HG03108 (cell line): ENCODE measurements around the gene GMEB2.
"Not testable (repeated sequence)": the region's sequence is repeated elsewhere in the genome, so short reads cannot be mapped to it uniquely, and the experiment has no call there.

Experiments used
- ATAC-seq: cut with Tn5 transposase; IDR thresholded peaks from one replicate; pipeline ENCODE4 v1.9.1; 2021; ENCODE audit warnings: moderate library complexity; ENCODE audit not compliant: unreplicated experiment

GMEB2 gene

DNA sequence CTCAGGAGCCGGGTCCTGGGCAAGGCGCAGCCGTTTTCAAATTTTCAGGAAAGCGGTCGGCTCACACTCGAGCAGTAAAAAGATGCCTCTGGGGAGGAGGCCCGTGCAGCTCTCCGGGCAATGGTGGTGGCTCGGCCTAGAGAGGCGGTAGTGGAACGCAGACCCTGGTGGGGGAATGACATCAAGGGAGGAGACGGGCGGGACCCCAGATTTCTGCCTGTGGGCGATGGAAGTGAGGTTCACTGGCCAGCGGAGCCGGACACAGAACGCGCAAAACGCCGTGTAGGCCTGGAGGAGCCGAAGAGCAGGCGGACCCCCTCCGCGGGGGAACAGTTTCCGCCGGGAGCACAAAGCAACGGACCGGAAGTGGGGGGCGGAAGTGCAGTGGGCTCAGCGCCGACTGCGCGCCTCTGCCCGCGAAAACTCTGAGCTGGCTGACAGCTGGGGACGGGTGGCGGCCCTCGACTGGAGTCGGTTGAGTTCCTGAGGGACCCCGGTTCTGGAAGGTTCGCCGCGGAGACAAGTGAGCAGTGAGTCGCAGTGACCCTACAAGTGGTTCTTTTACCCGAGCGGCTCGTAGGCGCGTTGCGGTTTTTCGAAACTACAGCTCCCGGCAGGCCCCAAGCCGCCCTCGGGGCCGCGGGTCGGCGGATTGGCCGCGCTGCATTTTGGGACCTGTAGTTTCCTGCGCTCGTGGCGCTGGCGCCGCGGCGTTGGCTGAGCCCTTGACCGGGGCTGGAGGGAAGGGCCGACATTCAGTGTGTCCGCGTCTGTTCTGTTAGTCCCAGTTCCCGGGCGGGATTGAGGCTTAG is 31.2 kb upstream of the GMEB2 start, which contains the start of gene RTEL1:
Gene RTEL1, plus strand, starts transcription at position 376 of the 812 bp plus-strand sequence. CDS start 1,091 bp downstream, outside the sequence.
- ATAC-seq = peak; percentile 77

DNA sequence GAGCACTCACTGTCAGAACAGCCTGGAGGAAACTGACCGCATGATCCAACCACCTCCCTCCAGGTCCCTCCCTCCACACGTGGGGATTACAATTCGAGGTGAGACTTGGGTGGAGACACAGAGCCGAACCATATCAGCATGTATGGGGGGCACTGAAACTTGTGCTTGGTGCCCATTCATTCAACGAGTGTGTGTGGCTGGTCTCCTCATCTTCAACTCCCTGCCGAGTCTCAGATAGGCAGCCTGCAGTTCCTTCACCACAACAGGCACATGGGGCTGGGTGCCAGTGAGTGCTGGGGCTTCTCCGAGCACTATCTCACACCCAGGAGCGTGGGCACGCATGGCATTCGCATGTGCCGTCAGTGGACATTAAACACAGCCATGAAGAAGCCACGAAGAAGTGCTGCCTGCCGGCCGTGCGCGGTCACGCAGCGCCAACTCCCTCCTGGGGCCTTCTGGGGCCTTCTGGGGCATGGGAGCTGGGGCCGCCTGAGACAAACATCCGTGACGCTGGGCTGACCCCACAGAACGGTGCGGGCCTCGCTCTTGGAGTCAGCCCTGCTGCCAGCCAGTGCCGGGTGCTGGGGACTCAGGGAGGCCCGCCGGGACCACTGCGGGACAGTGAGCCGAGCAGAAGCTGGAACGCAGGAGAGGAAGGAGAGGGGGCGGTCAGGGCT is 30.5 kb upstream of the GMEB2 start:
- no peak for ATAC-seq

DNA sequence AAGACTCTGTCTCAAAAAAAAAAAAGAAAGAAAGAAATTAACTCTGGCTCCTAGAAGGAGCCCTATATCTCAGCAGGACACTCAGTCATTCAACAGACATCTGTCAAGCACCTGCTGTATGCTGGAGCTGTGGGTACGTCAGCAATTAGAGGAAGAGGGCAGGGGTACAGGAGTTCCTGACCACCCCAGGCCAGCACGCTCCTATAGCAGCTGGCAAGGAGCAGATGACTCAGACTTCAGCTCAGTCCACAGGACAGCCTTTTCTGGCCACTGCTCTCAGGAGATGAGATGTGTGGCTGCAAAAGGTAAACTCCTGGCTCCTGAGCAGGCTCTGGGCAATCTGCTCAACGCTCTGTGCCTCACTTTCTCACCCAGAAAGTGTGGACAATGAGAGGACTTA is 29.6 kb upstream of the GMEB2 start:
- ATAC-seq = no peak

DNA sequence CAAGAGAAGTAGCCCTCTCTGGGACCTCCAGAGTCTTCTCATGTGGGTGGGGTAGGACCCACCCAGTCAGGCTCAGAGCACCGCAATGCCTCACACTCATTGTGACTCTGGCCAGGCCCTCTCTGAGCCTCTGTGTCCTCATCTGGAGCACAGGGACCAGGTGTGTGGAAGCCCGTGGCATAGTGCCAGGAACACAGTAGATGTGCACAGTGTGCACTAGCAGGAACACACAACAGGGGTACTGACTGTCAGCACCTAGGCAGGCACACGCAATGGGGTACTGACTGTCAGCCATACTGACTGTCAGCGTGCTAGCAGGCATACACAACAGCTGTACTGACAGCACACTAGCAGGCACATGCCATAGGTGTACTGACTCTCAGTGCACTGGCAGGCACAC is 28.3 kb upstream of the GMEB2 start:
- no peak for ATAC-seq

DNA sequence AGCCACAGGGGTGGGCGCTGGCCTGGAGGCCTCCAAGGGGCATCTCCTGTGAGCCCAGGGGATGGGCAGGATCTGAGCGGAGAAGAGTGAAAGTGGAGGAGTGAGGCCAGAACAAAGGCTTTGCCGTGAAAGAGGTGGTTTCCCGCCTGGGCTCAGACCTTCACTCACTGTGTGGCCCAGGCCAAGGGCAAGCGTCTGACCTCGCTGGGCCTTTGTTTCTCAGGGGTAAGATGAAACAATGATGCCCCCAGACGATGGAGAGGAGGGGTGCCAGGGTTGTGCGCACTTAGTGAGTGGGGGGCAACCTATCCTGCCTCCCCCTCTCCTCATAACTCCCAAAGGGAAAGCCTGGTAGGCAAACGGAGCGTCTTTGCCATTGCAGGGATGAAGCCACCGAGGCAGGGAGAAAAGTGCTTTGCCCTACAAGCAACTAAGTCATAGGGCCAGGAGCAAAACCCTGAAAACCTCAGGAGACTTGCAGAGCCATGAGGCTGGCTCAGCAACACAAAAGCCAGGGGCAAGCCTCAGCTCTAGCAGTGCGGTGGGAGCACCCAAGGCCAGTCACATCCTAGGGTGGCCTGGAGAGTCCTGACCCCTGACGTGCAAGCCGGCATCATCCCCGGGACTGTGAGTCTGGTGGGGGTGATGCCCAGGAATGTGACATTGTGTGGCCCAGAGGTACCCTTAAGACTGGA is 27.2 kb upstream of the GMEB2 start:
- ATAC-seq = no peak

DNA sequence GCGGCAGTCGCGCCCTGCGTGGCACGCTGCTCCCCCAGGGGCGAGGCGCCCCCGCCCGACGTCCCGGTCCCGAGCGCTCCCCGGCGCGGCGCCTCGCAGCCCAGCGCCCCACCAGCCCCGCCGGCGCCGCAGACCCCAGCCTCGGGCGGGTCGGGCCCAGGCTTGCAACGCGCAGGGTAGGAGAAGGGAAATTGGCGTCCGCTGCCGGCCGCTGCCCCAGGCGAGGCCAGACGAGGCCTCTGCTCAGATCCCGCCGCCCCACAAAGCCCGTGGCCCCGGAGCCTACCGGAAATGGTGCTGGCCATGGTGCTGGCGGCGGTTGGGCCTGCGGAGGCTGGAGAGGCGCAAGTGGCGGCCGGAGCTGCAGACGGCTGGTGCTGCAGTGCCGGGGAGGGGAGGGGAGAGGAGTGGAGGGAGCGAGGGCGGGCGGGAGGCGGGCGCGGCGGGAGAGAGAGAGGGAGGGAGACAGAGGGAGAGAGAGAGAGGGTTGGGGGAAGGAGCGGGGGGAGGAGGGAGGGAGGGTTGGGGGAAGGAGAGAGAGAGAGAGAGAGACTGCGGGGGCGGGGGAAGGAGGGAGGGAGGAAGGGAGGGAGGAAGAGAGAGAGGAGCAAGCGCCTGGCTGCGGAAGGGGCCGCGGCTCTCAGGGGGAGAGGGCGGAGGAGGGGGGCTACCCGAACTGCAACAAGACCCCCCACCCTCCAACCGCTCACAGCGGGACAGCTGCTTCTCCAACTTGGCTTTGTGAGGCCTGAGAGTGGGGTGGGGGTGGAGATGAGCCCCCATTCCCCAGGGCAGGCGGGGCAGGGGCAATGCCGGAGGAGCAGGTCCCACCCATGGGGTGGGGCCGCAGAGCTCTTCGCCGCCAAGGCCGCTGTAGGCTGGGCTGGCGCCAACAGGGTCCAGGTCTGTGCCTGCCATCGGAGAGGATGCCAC is 26.4 kb upstream of the GMEB2 start, which contains the start of gene STMN3:
Gene STMN3, minus strand, starts transcription at position 384 of the 933 bp plus-strand sequence. Its CDS starts 79 bp downstream, at position 305.
- ATAC-seq = no peak

DNA sequence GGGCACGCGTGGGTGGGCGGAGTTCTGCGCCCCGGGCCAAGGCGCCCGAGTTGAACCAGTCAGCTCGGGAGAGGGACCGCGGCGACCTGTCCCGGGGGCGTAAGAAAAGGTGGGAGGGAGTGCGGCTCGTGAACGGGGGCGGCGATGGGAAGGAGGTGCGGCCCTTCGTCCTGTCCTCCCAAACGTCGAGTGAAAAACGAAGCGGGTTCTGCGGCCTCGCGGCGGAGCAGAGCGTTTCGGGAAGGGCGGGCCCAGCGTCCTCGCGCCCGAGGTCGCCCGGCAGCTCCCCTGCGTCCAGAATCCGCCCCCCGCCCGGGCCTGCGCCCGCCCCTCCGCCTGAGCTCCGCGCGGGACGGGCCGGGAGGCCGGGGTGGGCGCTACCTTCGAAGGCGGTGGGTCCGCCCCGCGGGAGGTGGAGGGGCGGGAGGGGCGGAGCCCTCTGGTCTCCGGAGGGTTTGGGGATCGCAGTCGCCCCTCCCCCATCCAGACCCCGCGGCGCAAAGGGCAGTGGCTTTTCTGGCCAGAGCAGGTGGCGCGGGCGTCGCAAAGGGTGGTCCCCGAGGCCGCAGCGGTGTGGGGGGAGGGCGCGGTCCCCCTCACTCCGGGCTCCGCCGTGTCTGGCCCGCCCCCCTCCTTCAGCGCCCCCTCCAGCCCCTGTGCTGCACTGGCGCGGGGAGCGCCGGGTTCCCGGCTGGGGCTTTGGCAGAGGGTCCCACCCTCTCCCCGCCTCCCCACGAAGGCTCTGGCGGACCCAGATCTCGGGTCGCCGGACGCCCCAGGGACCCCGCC is 25.5 kb upstream of the GMEB2 start:
- no peak for ATAC-seq

DNA sequence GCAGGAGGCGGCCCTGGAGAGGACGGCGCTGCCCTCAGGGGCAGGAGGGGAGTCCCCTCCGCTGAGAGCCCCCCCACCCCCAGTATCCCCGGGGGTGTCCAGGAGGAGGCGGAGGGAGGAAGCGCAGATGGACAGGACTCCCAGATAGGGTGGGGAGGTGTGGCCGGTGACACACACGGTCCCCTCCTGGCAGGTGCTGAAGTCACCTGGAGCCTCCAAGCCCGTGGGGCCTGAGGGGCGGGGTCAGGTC is 25.0 kb upstream of the GMEB2 start:
- no peak for ATAC-seq

DNA sequence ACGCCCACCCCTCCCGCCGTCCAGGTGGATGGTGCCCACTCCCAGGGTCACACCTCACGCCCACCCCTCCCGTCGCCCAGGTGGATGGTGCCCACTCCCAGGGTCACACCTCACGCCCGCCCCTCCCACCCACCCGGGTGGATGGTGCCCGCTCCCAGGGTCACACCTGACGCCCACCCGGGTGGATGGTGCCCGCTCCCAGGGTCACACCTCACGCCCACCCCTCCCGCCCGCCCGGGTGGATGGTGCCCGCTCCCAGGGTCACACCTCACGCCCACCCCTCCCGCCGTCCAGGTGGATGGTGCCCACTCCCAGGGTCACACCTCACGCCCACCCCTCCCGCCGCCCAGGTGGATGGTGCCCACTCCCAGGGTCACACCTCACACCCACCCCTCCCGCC is 23.6 kb upstream of the GMEB2 start:
- ATAC-seq = not testable (repeated sequence)

DNA sequence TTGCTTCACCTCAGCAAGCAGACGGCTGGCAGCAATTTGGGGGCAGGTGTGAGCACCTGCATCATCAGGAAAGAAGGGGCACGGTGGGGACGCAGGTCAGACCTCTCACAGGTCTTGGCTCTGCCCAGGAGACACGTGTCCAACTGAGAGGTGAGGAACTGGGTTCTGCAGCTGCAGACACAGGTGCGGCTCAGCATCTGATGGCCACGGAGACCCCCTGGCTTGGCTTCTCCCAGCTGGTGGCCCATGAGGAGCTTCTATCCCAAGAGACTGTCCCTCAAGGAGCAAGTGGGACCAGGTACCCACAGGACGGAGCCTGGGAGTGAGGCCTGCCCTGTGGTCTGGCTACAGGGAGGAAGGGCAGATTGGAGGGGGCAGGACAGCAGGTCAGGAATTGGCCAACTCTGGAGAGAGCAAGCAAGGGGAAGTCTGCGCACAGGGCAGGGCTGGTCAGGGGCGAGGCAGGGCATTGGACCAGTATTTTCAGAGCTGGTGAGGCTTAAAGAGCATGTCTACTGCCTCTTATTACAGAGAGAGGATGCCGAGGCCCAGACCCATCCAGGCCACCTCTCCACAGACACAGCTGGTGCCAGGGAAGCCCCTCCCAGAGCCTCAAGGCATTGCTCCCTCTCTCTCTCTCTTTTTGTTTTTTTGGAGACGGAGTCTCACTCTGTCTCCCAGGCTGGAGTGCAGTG is 22.1 kb upstream of the GMEB2 start:
- no peak for ATAC-seq

DNA sequence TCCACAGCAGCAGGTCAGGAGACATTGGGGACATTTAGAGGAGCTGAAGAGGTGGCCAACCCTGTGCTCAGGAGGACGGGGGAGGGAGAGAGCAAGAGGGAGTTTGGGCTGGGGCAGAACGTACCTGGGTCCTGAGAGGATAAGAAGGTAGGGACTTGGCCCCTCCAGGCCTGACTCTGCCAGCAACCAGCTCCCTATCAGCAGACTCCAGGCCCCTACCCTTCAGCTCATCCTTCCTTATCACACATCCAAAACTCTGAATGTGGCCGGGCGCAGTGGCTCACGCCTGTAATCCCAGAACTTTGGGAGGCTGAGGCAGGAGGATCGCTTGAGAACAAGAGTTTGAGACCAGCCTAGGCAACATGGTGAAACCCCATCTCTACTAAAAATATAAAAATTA is 21.3 kb upstream of the GMEB2 start:
- no peak for ATAC-seq

DNA sequence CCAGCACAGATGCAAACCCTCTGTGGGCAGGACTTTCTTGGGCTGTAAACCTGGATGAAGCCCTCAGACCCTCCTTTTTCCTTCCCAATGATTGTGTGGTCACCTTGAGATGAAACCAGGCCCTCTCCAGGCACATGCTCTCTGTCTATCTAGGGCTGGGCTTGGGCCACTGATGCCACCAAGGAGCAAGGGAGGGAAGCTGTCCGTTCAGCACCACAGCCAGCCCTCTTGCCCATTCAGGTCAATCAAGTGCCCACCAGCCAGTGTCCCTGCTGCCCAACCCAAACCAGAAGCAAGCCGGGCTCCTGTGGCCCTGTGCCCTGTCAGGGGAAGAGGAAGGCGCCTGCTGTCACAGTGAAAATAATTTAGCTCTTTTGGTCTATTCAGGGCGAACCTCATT is 18.3 kb upstream of the GMEB2 start:
- no peak for ATAC-seq

DNA sequence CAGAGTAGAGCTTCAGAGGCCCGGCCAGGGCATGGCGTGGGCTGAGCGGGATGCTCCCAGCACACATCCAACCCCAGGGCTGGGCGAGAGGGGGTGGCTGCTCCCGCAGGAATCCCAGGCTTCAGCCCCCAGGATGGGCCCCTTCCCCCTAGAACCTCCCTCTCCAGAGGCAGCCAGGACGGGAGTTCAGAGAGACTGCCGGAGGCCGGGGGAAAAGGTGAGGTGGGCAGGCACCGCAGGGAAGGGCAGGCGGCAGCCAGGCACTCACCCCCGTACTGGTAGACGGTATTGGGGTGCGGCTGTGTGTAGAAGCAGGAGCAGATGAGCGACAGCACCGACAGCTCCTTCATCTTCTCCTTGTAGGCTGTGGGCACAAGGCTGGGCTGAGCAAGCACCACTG is 17.0 kb upstream of the GMEB2 start:
- ATAC-seq = no peak

DNA sequence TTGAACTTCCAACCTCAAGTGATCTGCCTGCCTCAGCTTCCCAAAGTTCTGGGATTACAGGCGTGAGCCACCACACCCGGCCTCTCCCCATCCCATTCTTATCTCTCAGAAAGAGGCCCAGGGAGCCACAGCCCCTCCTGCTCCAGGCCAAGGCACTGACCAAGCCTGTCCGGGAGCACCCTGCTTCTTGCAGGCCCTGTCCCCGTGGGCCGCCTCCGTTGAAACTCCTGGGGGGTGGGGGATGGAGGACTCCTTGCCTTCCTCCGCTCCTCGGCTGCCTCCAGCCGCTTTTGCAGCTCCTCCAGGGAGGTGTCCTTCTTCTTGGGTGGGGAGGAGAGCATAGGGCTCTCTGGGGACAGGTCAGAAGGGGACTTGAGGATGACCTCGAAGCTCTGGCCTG is 16.6 kb upstream of the GMEB2 start:
- ATAC-seq = no peak

DNA sequence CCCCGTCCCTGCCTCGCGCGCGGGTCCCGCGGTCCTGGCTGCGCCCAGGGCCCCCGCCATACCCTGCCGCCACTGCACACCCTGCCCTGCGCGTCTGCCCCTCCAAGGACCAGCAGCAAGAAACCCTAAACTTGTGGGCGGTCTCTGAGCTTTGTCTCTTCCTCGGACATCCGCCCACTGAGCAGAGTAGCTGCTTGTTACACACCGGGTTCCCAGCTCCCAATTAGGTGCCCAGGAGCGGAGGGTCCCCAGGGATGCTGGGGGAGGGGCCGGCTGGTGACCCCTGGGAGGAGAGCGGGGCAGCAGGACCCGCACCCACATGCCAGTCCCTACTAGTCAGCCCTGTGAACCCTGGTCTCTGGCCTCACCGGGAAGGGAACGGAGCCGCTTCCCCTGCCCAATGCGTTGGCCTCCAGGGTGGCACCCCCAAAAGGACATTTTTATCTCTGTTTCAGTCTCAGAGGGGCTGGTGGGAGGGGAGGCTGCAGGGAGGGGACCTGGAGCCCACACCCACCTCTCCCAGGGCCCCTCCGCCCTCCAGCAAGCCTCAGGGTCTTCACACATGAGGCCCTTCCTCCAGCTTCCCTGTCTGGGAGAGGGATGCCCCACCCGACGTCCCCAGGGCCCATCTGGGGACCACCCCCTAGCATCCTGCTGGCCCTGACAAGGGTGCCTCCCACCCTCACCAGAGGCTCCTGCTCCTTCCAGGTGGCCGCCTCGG is 15.8 kb upstream of the GMEB2 start:
- ATAC-seq = no peak

DNA sequence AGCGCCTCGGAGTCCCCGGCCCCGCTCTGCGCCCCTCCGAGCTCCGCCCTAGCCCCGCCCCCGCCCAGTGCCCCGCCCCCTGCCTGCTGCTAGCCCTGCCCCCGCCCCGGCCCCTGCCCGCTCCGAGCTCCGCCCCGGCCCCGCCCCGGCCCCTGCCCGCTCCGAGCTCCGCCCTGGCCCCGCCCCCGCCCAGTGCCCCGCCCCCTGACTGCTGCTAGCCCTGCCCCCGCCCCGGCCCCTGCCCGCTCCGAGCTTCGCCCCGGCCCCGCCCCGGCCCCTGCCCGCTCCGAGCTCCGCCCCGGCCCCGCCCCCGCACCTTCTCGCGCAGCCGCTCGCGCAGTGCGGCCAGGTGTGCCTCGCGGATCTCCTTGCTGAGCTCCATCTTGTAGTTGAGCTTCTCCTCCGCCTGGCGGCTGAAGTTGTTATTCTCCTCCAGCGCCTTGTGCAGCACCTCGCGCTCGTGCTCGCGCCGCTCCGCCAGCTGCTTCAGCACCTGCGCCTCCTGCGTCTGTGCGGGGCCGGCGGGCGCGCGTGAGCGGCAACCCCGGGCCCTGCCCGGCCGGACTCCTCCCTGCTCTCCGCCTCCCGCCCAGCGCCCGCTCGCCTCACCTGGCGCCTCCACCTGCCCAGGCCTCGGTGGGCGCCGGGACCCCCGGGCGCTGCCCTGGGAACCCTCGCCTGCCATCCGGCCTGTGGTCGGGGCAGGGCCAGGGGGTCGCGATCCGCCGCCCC is 15.1 kb upstream of the GMEB2 start:
- peak; percentile 62 for ATAC-seq

DNA sequence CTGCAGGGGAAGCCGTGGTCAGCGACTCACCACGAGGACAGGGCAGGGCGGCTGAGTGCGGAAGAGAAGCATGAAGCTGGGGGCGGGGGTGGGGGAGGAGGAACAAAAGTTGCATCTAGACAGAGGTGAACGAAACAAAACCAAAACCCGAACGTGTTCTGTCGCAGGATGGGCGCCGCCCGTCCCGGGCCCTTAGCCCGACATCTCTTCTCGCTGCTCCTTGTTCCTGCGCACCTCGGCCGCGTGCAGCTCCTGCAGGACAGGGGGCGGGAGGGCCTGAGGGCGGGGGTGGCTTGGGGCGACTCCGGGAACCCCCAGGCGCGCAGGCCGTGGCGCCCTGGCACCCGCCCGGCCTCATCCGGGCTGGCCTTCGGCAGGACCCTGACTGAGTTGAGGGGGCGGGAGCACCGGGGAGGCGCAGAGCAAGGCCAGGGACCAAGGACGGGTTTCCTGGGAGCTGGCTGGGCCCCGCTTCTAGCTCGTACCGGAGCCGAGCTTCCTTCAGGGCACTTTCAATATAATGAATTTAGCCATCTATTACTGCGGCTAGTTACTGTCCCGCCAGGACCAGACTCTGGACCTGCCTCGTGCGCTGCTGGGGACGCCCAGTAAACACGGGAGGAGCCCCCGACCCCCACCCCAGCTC is 14.4 kb upstream of the GMEB2 start:
- ATAC-seq = no peak

DNA sequence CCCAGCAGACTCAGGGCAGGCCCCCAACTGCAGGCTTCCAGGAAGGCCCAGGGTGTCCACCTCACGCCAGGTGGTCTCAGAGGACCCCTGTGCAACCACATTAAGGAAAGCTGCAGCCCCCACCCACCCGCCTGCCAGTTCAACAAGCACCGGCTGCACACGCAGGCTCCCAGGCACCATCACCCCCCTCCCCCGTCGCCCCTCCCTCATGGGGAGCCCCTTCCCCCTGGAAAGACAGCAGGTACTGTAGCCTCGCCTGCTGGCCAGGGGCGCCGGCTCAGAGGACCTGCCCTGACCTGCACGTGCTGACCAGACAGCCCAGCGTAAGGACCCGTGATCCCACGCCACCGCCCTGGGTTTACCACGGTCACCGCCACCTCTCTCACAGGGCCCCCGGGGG is 13.8 kb upstream of the GMEB2 start:
- ATAC-seq = not testable (repeated sequence)
